Liver (tissue), 9 donors: Measurements from ENCODE around the gene HELZ2. TPM values are rescaled to one million over a fixed set of nuclear protein-coding genes. Genes with fewer than 3 reads are reported as not detected.

Experiments
- DNase-seq: peaks from one replicate; pipeline ENCODE4 v3.0.0-alpha.2; 2017; ENCODE audit warnings: low spot score
- H3K27ac ChIP-seq, 2 donors: one replicate each; pipeline ENCODE4 v1.7.0; 2013; ENCODE audit warnings: inconsistent platforms in 2 of 2, low read length in 2 of 2, control low read depth in 1 of 2, low read depth in 1 of 2, mild to moderate bottlenecking in 1 of 2
- H3K27me3 ChIP-seq, 4 donors: one replicate each; pipeline versions ENCODE4 v1.6.1 to v1.7.0; 2013; ENCODE audit warnings: low read length in 3 of 4, inconsistent platforms in 1 of 4, mild to moderate bottlenecking in 1 of 4, moderate library complexity in 1 of 4; ENCODE audit not compliant: control insufficient read depth in 4 of 4, insufficient read depth in 4 of 4
- H3K36me3 ChIP-seq, 4 donors: one replicate each; pipeline versions ENCODE4 v1.6.1 to v1.7.0; 2013; ENCODE audit warnings: low read length in 3 of 4, mild to moderate bottlenecking in 3 of 4, low read depth in 1 of 4, moderate library complexity in 1 of 4; ENCODE audit not compliant: control insufficient read depth in 4 of 4, insufficient read depth in 3 of 4
- H3K4me1 ChIP-seq, 4 donors: one replicate each; pipeline versions ENCODE4 v1.6.1 to v1.7.0; 2013; ENCODE audit warnings: low read length in 3 of 4, mild to moderate bottlenecking in 3 of 4, moderate library complexity in 1 of 4; ENCODE audit not compliant: control insufficient read depth in 4 of 4, insufficient read depth in 4 of 4
- H3K4me3 ChIP-seq, 3 donors: one replicate each; pipeline versions ENCODE4 v1.6.1 to v1.7.0; 2013; ENCODE audit warnings: low read length in 3 of 3, control low read depth in 1 of 3, low read depth in 1 of 3, mild to moderate bottlenecking in 1 of 3
- H3K9ac ChIP-seq, 2 donors: one replicate each; pipeline ENCODE4 v1.7.0; 2013; ENCODE audit warnings: low read length in 2 of 2, mild to moderate bottlenecking in 2 of 2, moderate library complexity in 2 of 2, control low read depth in 1 of 2, low read depth in 1 of 2
- H3K9me3 ChIP-seq, 4 donors: one replicate each; pipeline versions ENCODE4 v1.6.1 to v1.7.0; 2013; ENCODE audit warnings: low read length in 3 of 4; ENCODE audit not compliant: control insufficient read depth in 4 of 4
- FOXA1 ChIP-seq: IDR thresholded peaks from 2 replicates; pipeline ENCODE4 v1.6.1; 2016; ENCODE audit warnings: antibody characterized with exemption
- FOXA2 ChIP-seq: IDR thresholded peaks from 2 replicates; pipeline ENCODE4 v1.6.1; 2016; ENCODE audit warnings: antibody characterized with exemption
- HNF4A ChIP-seq, 2 donors: conservative IDR thresholded peaks; 2 replicates each; pipeline ENCODE4 v1.6.1; 2016; ENCODE audit warnings: antibody characterized with exemption in 2 of 2, mild to moderate bottlenecking in 2 of 2
- HNF4G ChIP-seq: IDR thresholded peaks from 2 replicates; pipeline ENCODE4 v1.6.1; 2016; ENCODE audit warnings: antibody characterized with exemption
- RAD21 ChIP-seq, 2 donors: IDR thresholded peaks; 2 replicates each; pipeline ENCODE4 v1.6.1; 2016; ENCODE audit warnings: antibody characterized with exemption in 2 of 2, mild to moderate bottlenecking in 2 of 2
- RXRA ChIP-seq, 2 donors: IDR thresholded peaks; 2 replicates each; pipeline ENCODE4 v1.6.1; 2017 to 2018; ENCODE audit warnings: antibody characterized with exemption in 2 of 2, mild to moderate bottlenecking in 1 of 2
- TAF1 ChIP-seq: conservative IDR thresholded peaks from 2 replicates; pipeline ENCODE4 v1.6.1; 2016; ENCODE audit warnings: antibody characterized with exemption, mild to moderate bottlenecking
- YY1 ChIP-seq: IDR thresholded peaks from 2 replicates; pipeline ENCODE4 v1.6.1; 2016; ENCODE audit warnings: antibody characterized with exemption, mild to moderate bottlenecking
- WGBS: extraction: QIAGEN DNeasy Blood & Tissue Kit; methylation state at CpG from one replicate; pipeline ENCODE4 v1.1.7; 2013; 5-methylcytosine and 5-hydroxymethylcytosine counted together
- polyA plus RNA-seq, 2 donors: library from polyadenylated mRNA; stranded (reverse) in 1 of 2; unstranded in 1 of 2; fragments of 200-250 nt in 1 of 2; fragments of >200 nt in 1 of 2; fragmentation: Nextera tagmentation in 1 of 2; extraction: Ambion mirVana in 1 of 2; gene quantifications; one replicate each; pipeline versions ENCODE4 v1.2.1 to v1.2.3, GENCODE V29; 2013 to 2015
- total RNA-seq, 2 donors: library from RNA; depleted of rRNA; stranded (reverse); fragments of >200 nt; gene quantifications; one replicate each; pipeline ENCODE4 v1.2.3, GENCODE V29; 2014
- TF ChIP-seq, protein P1 (sequence below): IDR thresholded peaks from 2 replicates; pipeline ENCODE4 v1.6.1; 2016; ENCODE audit warnings: antibody characterized with exemption, mild to moderate bottlenecking
- TF ChIP-seq, protein P2 (sequence below): IDR thresholded peaks from 2 replicates; pipeline ENCODE4 v1.6.1; 2016; ENCODE audit warnings: antibody characterized with exemption
- TF ChIP-seq, protein P3 (sequence below): IDR thresholded peaks from 2 replicates; pipeline ENCODE4 v1.6.1; 2016; ENCODE audit warnings: antibody characterized with exemption
- donor health status: healthy.
- donor health status: healthy.
- donor health status: healthy.
- donor health status: healthy.
- donor health status: healthy.

The HELZ2 gene
- total and polyA plus RNA-seq, 4 donors: 3.7 to 26.6 (median 15.5) TPM

- Histone ChIP-seq H3K27ac (no peak overlapping the region), H3K36me3 (peaks cover 5 to 52% (median 19%) of the 10 kb centered on the region in 4 donors), H3K27me3 (no peaks in the 10 kb centered on the region), H3K9me3 (no peaks in the 10 kb centered on the region), H3K4me1 (no peaks in the 10 kb centered on the region), H3K9ac (no peak overlapping the region), H3K4me3 (no peak overlapping the region)
- TF ChIP-seq FOXA2 (no peak), HNF4A (conservative IDR thresholded peaks at IDR 0.05) (no peak), FOXA1 (no peak), HNF4G (no peak), TAF1 (no peak)
- TF ChIP-seq, protein P1, sequence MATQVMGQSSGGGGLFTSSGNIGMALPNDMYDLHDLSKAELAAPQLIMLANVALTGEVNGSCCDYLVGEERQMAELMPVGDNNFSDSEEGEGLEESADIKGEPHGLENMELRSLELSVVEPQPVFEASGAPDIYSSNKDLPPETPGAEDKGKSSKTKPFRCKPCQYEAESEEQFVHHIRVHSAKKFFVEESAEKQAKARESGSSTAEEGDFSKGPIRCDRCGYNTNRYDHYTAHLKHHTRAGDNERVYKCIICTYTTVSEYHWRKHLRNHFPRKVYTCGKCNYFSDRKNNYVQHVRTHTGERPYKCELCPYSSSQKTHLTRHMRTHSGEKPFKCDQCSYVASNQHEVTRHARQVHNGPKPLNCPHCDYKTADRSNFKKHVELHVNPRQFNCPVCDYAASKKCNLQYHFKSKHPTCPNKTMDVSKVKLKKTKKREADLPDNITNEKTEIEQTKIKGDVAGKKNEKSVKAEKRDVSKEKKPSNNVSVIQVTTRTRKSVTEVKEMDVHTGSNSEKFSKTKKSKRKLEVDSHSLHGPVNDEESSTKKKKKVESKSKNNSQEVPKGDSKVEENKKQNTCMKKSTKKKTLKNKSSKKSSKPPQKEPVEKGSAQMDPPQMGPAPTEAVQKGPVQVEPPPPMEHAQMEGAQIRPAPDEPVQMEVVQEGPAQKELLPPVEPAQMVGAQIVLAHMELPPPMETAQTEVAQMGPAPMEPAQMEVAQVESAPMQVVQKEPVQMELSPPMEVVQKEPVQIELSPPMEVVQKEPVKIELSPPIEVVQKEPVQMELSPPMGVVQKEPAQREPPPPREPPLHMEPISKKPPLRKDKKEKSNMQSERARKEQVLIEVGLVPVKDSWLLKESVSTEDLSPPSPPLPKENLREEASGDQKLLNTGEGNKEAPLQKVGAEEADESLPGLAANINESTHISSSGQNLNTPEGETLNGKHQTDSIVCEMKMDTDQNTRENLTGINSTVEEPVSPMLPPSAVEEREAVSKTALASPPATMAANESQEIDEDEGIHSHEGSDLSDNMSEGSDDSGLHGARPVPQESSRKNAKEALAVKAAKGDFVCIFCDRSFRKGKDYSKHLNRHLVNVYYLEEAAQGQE: no peak
- WGBS: 94% methylated on average over 33 of the region's 33 CpGs
- no peak for DNase-seq
Observed at GRCh38 chr20:63598479-63599395, 24.7 kb upstream of the HELZ2 start.

DNA sequence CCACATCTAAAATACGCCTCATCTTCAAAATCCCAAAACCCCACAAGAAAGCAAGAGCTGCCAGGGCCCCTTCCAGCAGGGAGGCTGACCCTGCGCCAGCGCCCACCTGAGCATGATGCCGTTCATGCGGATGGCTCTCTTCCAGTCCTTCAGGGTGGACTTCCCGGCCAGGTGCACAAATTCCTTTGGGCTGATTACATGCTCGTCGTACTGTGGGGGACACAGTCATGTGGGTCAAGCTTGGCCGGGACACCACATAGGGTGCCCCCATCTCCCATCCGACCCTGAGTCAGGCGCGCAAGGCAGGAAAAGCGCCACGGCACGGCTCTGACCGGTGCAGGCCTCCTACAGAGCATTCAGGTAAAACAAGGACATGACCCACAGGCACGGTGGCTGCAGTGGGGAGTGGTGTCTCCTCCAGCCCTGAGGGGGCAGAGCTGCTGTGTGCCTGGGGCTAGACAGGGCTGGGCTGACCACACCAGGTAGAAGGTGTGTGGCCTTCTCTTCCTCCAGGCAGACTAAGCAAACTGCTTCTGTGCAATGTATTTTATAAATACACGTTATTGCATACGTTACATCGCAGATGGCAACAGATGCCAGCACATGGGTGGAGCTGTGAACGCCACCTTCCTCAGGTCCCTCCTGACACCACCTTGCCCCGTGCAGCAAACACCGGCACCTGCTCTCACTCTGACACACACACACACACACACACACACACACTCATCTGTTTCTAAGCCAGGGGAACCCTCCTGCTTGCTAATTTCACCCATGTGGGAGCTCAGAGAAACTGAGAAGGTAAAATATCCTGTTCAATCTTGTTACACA is 23.8 kb upstream of the HELZ2 start:
- Histone ChIP-seq H3K27me3 (no peaks in the 10 kb centered on the region), H3K4me3 (no peak overlapping the region), H3K36me3 (peaks cover 5 to 55% (median 17%) of the 10 kb centered on the region in 4 donors), H3K27ac (no peak overlapping the region), H3K4me1 (no peaks in the 10 kb centered on the region), H3K9ac (no peak overlapping the region), H3K9me3 (no peaks in the 10 kb centered on the region)
- DNase-seq: no peak
- TF ChIP-seq, protein P2, sequence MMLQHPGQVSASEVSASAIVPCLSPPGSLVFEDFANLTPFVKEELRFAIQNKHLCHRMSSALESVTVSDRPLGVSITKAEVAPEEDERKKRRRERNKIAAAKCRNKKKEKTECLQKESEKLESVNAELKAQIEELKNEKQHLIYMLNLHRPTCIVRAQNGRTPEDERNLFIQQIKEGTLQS: no peak
- TF ChIP-seq TAF1: no peak
- TF ChIP-seq RXRA (IDR thresholded peaks at IDR 0.05): no peak
- TF ChIP-seq HNF4A (conservative IDR thresholded peaks at IDR 0.05): no peak
- no peak for TF ChIP-seq RAD21 (IDR thresholded peaks at IDR 0.05)
- TF ChIP-seq, protein P3, sequence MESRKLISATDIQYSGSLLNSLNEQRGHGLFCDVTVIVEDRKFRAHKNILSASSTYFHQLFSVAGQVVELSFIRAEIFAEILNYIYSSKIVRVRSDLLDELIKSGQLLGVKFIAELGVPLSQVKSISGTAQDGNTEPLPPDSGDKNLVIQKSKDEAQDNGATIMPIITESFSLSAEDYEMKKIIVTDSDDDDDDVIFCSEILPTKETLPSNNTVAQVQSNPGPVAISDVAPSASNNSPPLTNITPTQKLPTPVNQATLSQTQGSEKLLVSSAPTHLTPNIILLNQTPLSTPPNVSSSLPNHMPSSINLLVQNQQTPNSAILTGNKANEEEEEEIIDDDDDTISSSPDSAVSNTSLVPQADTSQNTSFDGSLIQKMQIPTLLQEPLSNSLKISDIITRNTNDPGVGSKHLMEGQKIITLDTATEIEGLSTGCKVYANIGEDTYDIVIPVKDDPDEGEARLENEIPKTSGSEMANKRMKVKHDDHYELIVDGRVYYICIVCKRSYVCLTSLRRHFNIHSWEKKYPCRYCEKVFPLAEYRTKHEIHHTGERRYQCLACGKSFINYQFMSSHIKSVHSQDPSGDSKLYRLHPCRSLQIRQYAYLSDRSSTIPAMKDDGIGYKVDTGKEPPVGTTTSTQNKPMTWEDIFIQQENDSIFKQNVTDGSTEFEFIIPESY: no peak
- no peak for TF ChIP-seq FOXA2
- TF ChIP-seq YY1: no peak
- 91% methylated on average over 23 of the region's 23 CpGs for WGBS
